H1 (cell line): ENCODE measurements around the gene C18orf63. TPM values are rescaled to one million over a fixed set of nuclear protein-coding genes. Genes with fewer than 3 reads are reported as not detected.

Experiments used
- CTCF ChIA-PET: fragments of 300-600 bp; sonication (Branson Sonifier 250); formaldehyde crosslinking; loops from one replicate; lab custom pipeline; 2021; ENCODE audit not compliant: partially characterized antibody; lab: Charles Lee
- POLR2A ChIA-PET: fragments of 300-600 bp; sonication (Branson Sonifier 250); formaldehyde crosslinking; loops from one replicate; lab custom pipeline; 2021; ENCODE audit warnings: inconsistent platforms; ENCODE audit not compliant: partially characterized antibody; lab: Charles Lee
- DNase-seq, 2 experiments: peaks; one replicate each; pipeline versions ENCODE4 v3.0.0 to v3.0.0-alpha.2; 2010 to 2022; ENCODE audit warnings: low spot score in 2 of 2, low read depth in 1 of 2, mixed read lengths in 1 of 2
- FAIRE-seq: peaks from 2 replicates; lab custom pipeline; 2011; peaks lifted over from hg19 to GRCh38; lab: Jason Lieb, UNC
- H2AFZ ChIP-seq: 2 replicates; pipeline ENCODE4 v1.8.1; 2012; ENCODE audit warnings: low read length, inconsistent platforms
- H2AK5ac ChIP-seq: 2 replicates; pipeline ENCODE4 v1.6.1; 2013; ENCODE audit warnings: low read depth, low read length
- H2BK120ac ChIP-seq: replicated peaks from 2 replicates; pipeline ENCODE3; 2013; ENCODE audit warnings: low read depth, low read length, inconsistent platforms
- H2BK12ac ChIP-seq: 2 replicates; pipeline ENCODE4 v1.6.1; 2013; ENCODE audit warnings: low read depth, low read length
- H2BK15ac ChIP-seq: 2 replicates; pipeline ENCODE4 v1.6.1; 2013; ENCODE audit warnings: low read length
- H2BK20ac ChIP-seq: 2 replicates; pipeline ENCODE4 v1.6.1; 2013; ENCODE audit warnings: low read length
- H2BK5ac ChIP-seq: 2 replicates; pipeline ENCODE4 v1.6.1; 2013; ENCODE audit warnings: low read depth, low read length
- H3K14ac ChIP-seq: 2 replicates; pipeline ENCODE4 v1.6.1; 2013; ENCODE audit warnings: inconsistent platforms; ENCODE audit not compliant: insufficient read length
- H3K18ac ChIP-seq: 2 replicates; pipeline ENCODE4 v1.6.1; 2013; ENCODE audit warnings: low read length; ENCODE audit errors: extremely low read depth
- H3K23ac ChIP-seq: 2 replicates; pipeline ENCODE4 v1.6.1; 2013; ENCODE audit warnings: inconsistent platforms; ENCODE audit not compliant: insufficient read length
- H3K23me2 ChIP-seq: 2 replicates; pipeline ENCODE4 v1.6.1; 2013; ENCODE audit warnings: low read depth, low read length
- H3K27ac ChIP-seq: 2 replicates; pipeline ENCODE4 v1.6.1; 2011; ENCODE audit warnings: low read depth, low read length, inconsistent platforms
- H3K27me3 ChIP-seq, 4 experiments: replicated peaks in 1 of 4; 1 replicate in 1 of 4; 2 replicates in 3 of 4; pipeline versions ENCODE4 v1.6.1 to v1.8.1; 2011 to 2013; ENCODE audit warnings: low read length in 3 of 4, mild to moderate bottlenecking in 3 of 4, inconsistent platforms in 2 of 4, mixed read lengths in 2 of 4, moderate library complexity in 1 of 4; ENCODE audit not compliant: control insufficient read depth in 3 of 4, insufficient read depth in 3 of 4; ENCODE audit errors: extremely low read depth in 1 of 4
- H3K36me3 ChIP-seq, 4 experiments: 2 replicates each; pipeline versions ENCODE4 v1.6.1 to v1.8.1; 2011 to 2013; ENCODE audit warnings: mild to moderate bottlenecking in 4 of 4, low read length in 3 of 4, moderate library complexity in 2 of 4, control low read depth in 1 of 4, inconsistent platforms in 1 of 4; ENCODE audit not compliant: insufficient read depth in 4 of 4, control insufficient read depth in 2 of 4
- H3K4ac ChIP-seq: replicated peaks from 2 replicates; pipeline ENCODE3; 2013; ENCODE audit warnings: low read length, low read depth, mixed read lengths, inconsistent platforms; ENCODE audit not compliant: insufficient read length
- H3K4me1 ChIP-seq, 4 experiments: replicated peaks in 1 of 4; 1 replicate in 1 of 4; 2 replicates in 3 of 4; pipeline versions ENCODE4 v1.6.1 to v1.8.1; 2011 to 2013; ENCODE audit warnings: low read length in 3 of 4, inconsistent platforms in 2 of 4, mixed read lengths in 1 of 4; ENCODE audit not compliant: insufficient read depth in 4 of 4, control insufficient read depth in 3 of 4
- H3K4me2 ChIP-seq, 2 experiments: 2 replicates each; pipeline versions ENCODE4 v1.6.1 to v1.8.1; 2011 to 2013; ENCODE audit warnings: low read depth in 2 of 2, low read length in 2 of 2, control low read depth in 1 of 2, inconsistent platforms in 1 of 2, mild to moderate bottlenecking in 1 of 2; ENCODE audit not compliant: insufficient read depth in 1 of 2
- H3K4me3 ChIP-seq, 4 experiments: fragments of 200-600, 300-600 bp in 1 of 4; sonication (generic), shearing (Covaris generic), sonication (Bioruptor Twin) in 1 of 4; 2 replicates each; pipeline versions ENCODE4 v1.5.1 to v1.8.1; 2011 to 2016; ENCODE audit warnings: low read length in 4 of 4, low read depth in 3 of 4, control low read depth in 2 of 4, inconsistent platforms in 2 of 4, mild to moderate bottlenecking in 2 of 4, mixed read lengths in 1 of 4, moderate library complexity in 1 of 4; ENCODE audit not compliant: insufficient read depth in 2 of 4; ENCODE audit errors: extremely low read depth in 1 of 4
- H3K56ac ChIP-seq: replicated peaks from 2 replicates; pipeline ENCODE3; 2013; ENCODE audit warnings: low read depth, mild to moderate bottlenecking, mixed read lengths, low read length, inconsistent platforms; ENCODE audit not compliant: insufficient read length
- H3K79me1 ChIP-seq: 2 replicates; pipeline ENCODE4 v1.6.1; 2013; ENCODE audit warnings: low read depth, low read length, control low read depth
- H3K79me2 ChIP-seq, 2 experiments: 2 replicates each; pipeline versions ENCODE4 v1.6.1 to v1.8.1; 2012 to 2013; ENCODE audit warnings: low read length in 2 of 2, mild to moderate bottlenecking in 2 of 2, inconsistent platforms in 1 of 2; ENCODE audit not compliant: insufficient read depth in 2 of 2, control insufficient read depth in 1 of 2
- H3K9ac ChIP-seq, 4 experiments: replicated peaks in 1 of 4; 1 replicate in 1 of 4; 2 replicates in 3 of 4; pipeline versions ENCODE4 v1.6.1 to v1.8.1; 2011 to 2013; ENCODE audit warnings: low read depth in 3 of 4, low read length in 3 of 4, control low read depth in 2 of 4, mild to moderate bottlenecking in 2 of 4, moderate library complexity in 2 of 4, inconsistent platforms in 1 of 4; ENCODE audit errors: extremely low read depth in 1 of 4
- H3K9me3 ChIP-seq, 2 experiments: 2 replicates each; pipeline versions ENCODE4 v1.6.1 to v1.8.1; 2012 to 2013; ENCODE audit warnings: mild to moderate bottlenecking in 2 of 2, moderate library complexity in 2 of 2, control low read depth in 1 of 2, inconsistent platforms in 1 of 2, low read depth in 1 of 2, low read length in 1 of 2, mixed read lengths in 1 of 2; ENCODE audit not compliant: insufficient read depth in 2 of 2
- H4K20me1 ChIP-seq, 2 experiments: replicated peaks in 1 of 2; 2 replicates each; pipeline versions ENCODE3 to v1.8.1; 2011 to 2013; ENCODE audit warnings: inconsistent platforms in 2 of 2, low read length in 2 of 2, mild to moderate bottlenecking in 1 of 2; ENCODE audit not compliant: insufficient read depth in 2 of 2, control insufficient read depth in 1 of 2
- H4K5ac ChIP-seq: 2 replicates; pipeline ENCODE4 v1.6.1; 2013; ENCODE audit warnings: low read length, low read depth, mixed read lengths, inconsistent platforms; ENCODE audit not compliant: insufficient read length
- H4K8ac ChIP-seq: 2 replicates; pipeline ENCODE4 v1.8.0; 2013; ENCODE audit warnings: mild to moderate bottlenecking, moderate library complexity, low read length, inconsistent platforms; ENCODE audit not compliant: insufficient read depth; ENCODE audit errors: extremely low read depth
- H4K91ac ChIP-seq: replicated peaks from 2 replicates; pipeline ENCODE3; 2013; ENCODE audit warnings: low read length, mixed read lengths, inconsistent platforms; ENCODE audit not compliant: insufficient read length
- JUN ChIP-seq: IDR thresholded peaks from 2 replicates; pipeline ENCODE4 v1.6.1; 2011; ENCODE audit warnings: low read depth, mild to moderate bottlenecking, improper control_type of control experiment, low read length
- MAX ChIP-seq: IDR thresholded peaks from 2 replicates; pipeline ENCODE4 v1.6.1; 2012; ENCODE audit warnings: inconsistent platforms
- NRF1 ChIP-seq: IDR thresholded peaks from 2 replicates; pipeline ENCODE4 v1.6.1; 2011; ENCODE audit warnings: mild to moderate bottlenecking, low read depth, low read length, improper control_type of control experiment
- POLR2A ChIP-seq, 2 experiments: IDR thresholded peaks; 1 replicate in 1 of 2; 2 replicates in 1 of 2; pipeline ENCODE4 v1.6.1; 2011; ENCODE audit warnings: low read depth in 2 of 2, low read length in 2 of 2, mild to moderate bottlenecking in 2 of 2; ENCODE audit errors: control extremely low read depth in 1 of 2
- POLR2AphosphoS5 ChIP-seq: IDR thresholded peaks from 2 replicates; pipeline ENCODE4 v1.6.1; 2011; ENCODE audit warnings: low read depth, low read length
- RBBP5 ChIP-seq: IDR thresholded peaks from 2 replicates; pipeline ENCODE4 v1.7.1; 2012; ENCODE audit warnings: low read depth, mild to moderate bottlenecking, inconsistent platforms, low read length, moderate library complexity, borderline replicate concordance
- RFX5 ChIP-seq: IDR thresholded peaks from 2 replicates; pipeline ENCODE4 v1.6.1; 2011; ENCODE audit warnings: low read depth, low read length, improper control_type of control experiment, borderline replicate concordance
- SUZ12 ChIP-seq: fragments of 200-600 bp; sonication (generic); IDR thresholded peaks from 2 replicates; pipeline ENCODE4 v1.6.1; 2012; ENCODE audit warnings: mild to moderate bottlenecking, inconsistent platforms, low read length, moderate library complexity, mixed read lengths
- TAF7 ChIP-seq: optimal IDR thresholded peaks from 2 replicates; pipeline ENCODE3; 2011; ENCODE audit warnings: low read depth, mild to moderate bottlenecking, inconsistent platforms, low read length, moderate library complexity, borderline replicate concordance
- USF2 ChIP-seq: IDR thresholded peaks from 2 replicates; pipeline ENCODE4 v1.6.1; 2011; ENCODE audit warnings: low read length, improper control_type of control experiment
- whole genome bisulfite sequencing, 2 experiments: shearing (Covaris generic) in 1 of 2; methylation state at CpG; one replicate each; pipeline versions ENCODE4 v1.1.6 to v1.1.7; 2013 to 2015; ENCODE audit warnings: low lambda C conversion rate in 2 of 2, mixed read lengths in 2 of 2, inconsistent platforms in 1 of 2, low coverage in 1 of 2, missing lambda C conversion rate in 1 of 2; ENCODE audit not compliant: insufficient replicate concordance in 2 of 2, insufficient coverage in 1 of 2, insufficient read length in 1 of 2; ENCODE audit errors: extremely low coverage in 1 of 2, missing lambda C conversion rate in 1 of 2; 5-methylcytosine and 5-hydroxymethylcytosine counted together
- polyA plus RNA-seq, 7 experiments: library from polyadenylated mRNA; depleted of rRNA in 3 of 7; stranded (reverse) in 5 of 7; unstranded in 2 of 7; fragments of >200 nt in 5 of 7; fragments of 200-250 nt in 2 of 7; gene quantifications; 1 replicate in 5 of 7; 2 replicates in 1 of 7; 4 replicates in 1 of 7; pipeline versions ENCODE4 v1.2.1 to v1.2.3, GENCODE V29; 2011 to 2013; ENCODE audit warnings: missing spikeins in 2 of 7, mixed read lengths in 2 of 7
- total RNA-seq: library from RNA; stranded (reverse); fragmentation: NEBNext Ultra II Directional; extraction: Animal tissue kit (Norgen Biotek cat#: 25700); gene quantifications from 2 replicates; pipeline ENCODE4 v1.2.1, GENCODE V29; 2021

C18orf63 gene
- total and polyA plus RNA-seq, 2 of the 8 experiments (the other 6 are each of a cell fraction or from before 2014, with no cell fraction given) = not detected

- no peak overlapping the region for H3K9ac ChIP-seq
- peak overlapping the region; percentile 53 for H3K18ac ChIP-seq
- H3K4ac ChIP-seq = no peak overlapping the region
- H2BK120ac ChIP-seq = peak overlapping the region; percentile 48
- H2BK20ac ChIP-seq = peak overlapping the region; percentile 23; the same call in 1 of the 2 replicates
- FAIRE-seq (no peak), DNase-seq (no peak)
- peak overlapping the region; percentile 61 for H2AK5ac ChIP-seq
- ChIA-PET CTCF (interaction anchor here (0.6 to 1.6 kb wide), 7 partner anchors 9 to 277 kb away, joined by 3 to 9 read pairs (median 3); no protein-coding TSS in a partner anchor), POLR2A (interaction anchor here (1.4 to 2.4 kb wide), 2 partner anchors 9 to 10 kb away, joined by 5 to 6 read pairs; no protein-coding TSS in a partner anchor)
- no peaks in the 10 kb centered on the region for H3K36me3 ChIP-seq
- H4K8ac ChIP-seq = no peak overlapping the region; the same call in 1 of the 2 replicates
- H2AFZ ChIP-seq = no peak overlapping the region
- peaks cover 12 to 81% of the 10 kb centered on the region in 2 experiments for H3K79me2 ChIP-seq
- peak overlapping the region; percentile 98; the same call in 1 of the 2 replicates for H2BK5ac ChIP-seq
- H3K23me2 ChIP-seq = peaks cover 6% of the 10 kb centered on the region; the same call in 1 of the 2 replicates
- H2BK15ac ChIP-seq = no peak overlapping the region
- H4K20me1 ChIP-seq = no peaks in the 10 kb centered on the region
- H3K4me3 ChIP-seq = no peak overlapping the region
- no peak overlapping the region for H3K23ac ChIP-seq
- H3K27ac ChIP-seq = no peak overlapping the region
- peaks cover 25 to 53% (median 39%) of the 10 kb centered on the region in 4 experiments for H3K4me1 ChIP-seq
- H4K91ac ChIP-seq = peak overlapping the region; percentile 48
- H4K5ac ChIP-seq = no peak overlapping the region
- no peaks in the 10 kb centered on the region for H3K27me3 ChIP-seq
- 70% methylated on average over 10 of the region's 11 CpGs; no CpG with 5 or more reads in 1 of the 2 experiments for WGBS, 2 experiments
- no peak overlapping the region for H3K56ac ChIP-seq
- H2BK12ac ChIP-seq = peak overlapping the region; percentile 35; the same call in 1 of the 2 replicates
- H3K9me3 ChIP-seq = no peaks in the 10 kb centered on the region
- peak overlapping the region in 1 of 2 experiments; percentile 28; a peak in 2 of 4 replicates for H3K4me2 ChIP-seq
- H3K14ac ChIP-seq = no peak overlapping the region
- peaks cover 15% of the 10 kb centered on the region for H3K79me1 ChIP-seq
- TF ChIP-seq NRF1 = no peak
- no peak for TF ChIP-seq RFX5
- no peak for TF ChIP-seq POLR2AphosphoS5
- no peak for TF ChIP-seq TAF7
- TF ChIP-seq RBBP5 = no peak
- TF ChIP-seq JUN = no peak
- TF ChIP-seq USF2 = no peak
- no peak for TF ChIP-seq POLR2A (IDR thresholded peaks at IDR 0.05; ENCODE audit: control extremely low read depth in 1 of 2, low read depth in 2 of 2, low read length in 2 of 2)
- no peak for TF ChIP-seq SUZ12
- no peak for TF ChIP-seq MAX
Observed at GRCh38 chr18:74284191-74284979, 31.3 kb upstream of the C18orf63 start.
